ENCODE measurements around the gene EPHB2.

EPHB2 gene

GRCh38 chr1:22786101-22786500 lies 75.5 kb downstream of the EPHB2 start:
- ChIA-PET POLR2A (no interaction called here), CTCF (no interaction called here)
- no peak overlapping the region for H3K27ac ChIP-seq (ENCODE audit: insufficient read depth in 1 of 2, low read depth in 1 of 2, low read length in 2 of 2, poor library complexity in 1 of 2, severe bottlenecking in 2 of 2)
- no peaks in the 10 kb centered on the region for H3K4me1 ChIP-seq (ENCODE audit: control extremely low read depth in 1 of 4, control insufficient read depth in 4 of 4, insufficient read depth in 4 of 4, low read length in 3 of 4)
- WGBS (ENCODE audit: insufficient coverage), result no CpG with 5 or more reads among the region's 1 CpG
- H3K36me3 ChIP-seq (ENCODE audit: control insufficient read depth in 4 of 4, insufficient read depth in 4 of 4, low read length in 3 of 4), result no peaks in the 10 kb centered on the region
- H3K9me3 ChIP-seq (ENCODE audit: control extremely low read depth in 1 of 5, control insufficient read depth in 4 of 5, insufficient read depth in 2 of 5, low read depth in 1 of 5, low read length in 4 of 5), result no peaks in the 10 kb centered on the region
- H3K4me3 ChIP-seq (ENCODE audit: control insufficient read depth in 1 of 7, extremely low read depth in 1 of 7, insufficient read depth in 4 of 7, low read depth in 2 of 7, low read length in 6 of 7), result no peak overlapping the region
- H3K27me3 ChIP-seq (replicated peaks in 2 of 5; ENCODE audit: control insufficient read depth in 4 of 5, insufficient read depth in 5 of 5, low read length in 4 of 5), result peaks cover 0 to 12% (median 0%) of the 10 kb centered on the region in 5 experiments
- no peak for DNase-seq

- WGBS (ENCODE audit: insufficient coverage), result 90% methylated on average over 3 of the region's 4 CpGs
- no peak for DNase-seq
- no peaks in the 10 kb centered on the region for H3K36me3 ChIP-seq (ENCODE audit: control insufficient read depth in 4 of 4, insufficient read depth in 4 of 4, low read length in 3 of 4)
- peaks cover 0 to 12% (median 0%) of the 10 kb centered on the region in 5 experiments for H3K27me3 ChIP-seq (replicated peaks in 2 of 5; ENCODE audit: control insufficient read depth in 4 of 5, insufficient read depth in 5 of 5, low read length in 4 of 5)
- H3K4me1 ChIP-seq (ENCODE audit: control extremely low read depth in 1 of 4, control insufficient read depth in 4 of 4, insufficient read depth in 4 of 4, low read length in 3 of 4), result no peaks in the 10 kb centered on the region
- no peak overlapping the region for H3K27ac ChIP-seq (ENCODE audit: insufficient read depth in 1 of 2, low read depth in 1 of 2, low read length in 2 of 2, poor library complexity in 1 of 2, severe bottlenecking in 2 of 2)
- POLR2A ChIA-PET, result no interaction called here
- no peak overlapping the region for H3K4me3 ChIP-seq (ENCODE audit: control insufficient read depth in 1 of 7, extremely low read depth in 1 of 7, insufficient read depth in 4 of 7, low read depth in 2 of 7, low read length in 6 of 7)
- CTCF ChIA-PET, result no interaction called here
- H3K9me3 ChIP-seq (ENCODE audit: control extremely low read depth in 1 of 5, control insufficient read depth in 4 of 5, insufficient read depth in 2 of 5, low read depth in 1 of 5, low read length in 4 of 5), result no peaks in the 10 kb centered on the region
Measured at GRCh38 chr1:22786719-22787489, 76.3 kb downstream of the EPHB2 start.

- DNase-seq, result no peak
- no peak overlapping the region for H3K4me3 ChIP-seq (ENCODE audit: control insufficient read depth in 1 of 7, extremely low read depth in 1 of 7, insufficient read depth in 4 of 7, low read depth in 2 of 7, low read length in 6 of 7)
- WGBS (ENCODE audit: insufficient coverage), result 80% methylated on average over 1 of the region's 2 CpGs
- no peaks in the 10 kb centered on the region for H3K36me3 ChIP-seq (ENCODE audit: control insufficient read depth in 4 of 4, insufficient read depth in 4 of 4, low read length in 3 of 4)
- POLR2A ChIA-PET, result no interaction called here
- no peaks in the 10 kb centered on the region for H3K4me1 ChIP-seq (ENCODE audit: control extremely low read depth in 1 of 4, control insufficient read depth in 4 of 4, insufficient read depth in 4 of 4, low read length in 3 of 4)
- H3K27ac ChIP-seq (ENCODE audit: insufficient read depth in 1 of 2, low read depth in 1 of 2, low read length in 2 of 2, poor library complexity in 1 of 2, severe bottlenecking in 2 of 2), result no peak overlapping the region
- peaks cover 0 to 12% (median 0%) of the 10 kb centered on the region in 5 experiments for H3K27me3 ChIP-seq (replicated peaks in 2 of 5; ENCODE audit: control insufficient read depth in 4 of 5, insufficient read depth in 5 of 5, low read length in 4 of 5)
- H3K9me3 ChIP-seq (ENCODE audit: control extremely low read depth in 1 of 5, control insufficient read depth in 4 of 5, insufficient read depth in 2 of 5, low read depth in 1 of 5, low read length in 4 of 5), result no peaks in the 10 kb centered on the region
- CTCF ChIA-PET, result no interaction called here
Measured at GRCh38 chr1:22787636-22788035, 77.0 kb downstream of the EPHB2 start.

GRCh38 chr1:22788254-22788661 lies 77.6 kb downstream of the EPHB2 start:
- POLR2A ChIA-PET, result no interaction called here
- H3K36me3 ChIP-seq (ENCODE audit: control insufficient read depth in 4 of 4, insufficient read depth in 4 of 4, low read length in 3 of 4), result no peaks in the 10 kb centered on the region
- no peaks in the 10 kb centered on the region for H3K4me1 ChIP-seq (ENCODE audit: control extremely low read depth in 1 of 4, control insufficient read depth in 4 of 4, insufficient read depth in 4 of 4, low read length in 3 of 4)
- CTCF ChIA-PET, result no interaction called here
- peaks cover 0 to 12% (median 0%) of the 10 kb centered on the region in 5 experiments for H3K27me3 ChIP-seq (replicated peaks in 2 of 5; ENCODE audit: control insufficient read depth in 4 of 5, insufficient read depth in 5 of 5, low read length in 4 of 5)
- no peak overlapping the region for H3K4me3 ChIP-seq (ENCODE audit: control insufficient read depth in 1 of 7, extremely low read depth in 1 of 7, insufficient read depth in 4 of 7, low read depth in 2 of 7, low read length in 6 of 7)
- H3K9me3 ChIP-seq (ENCODE audit: control extremely low read depth in 1 of 5, control insufficient read depth in 4 of 5, insufficient read depth in 2 of 5, low read depth in 1 of 5, low read length in 4 of 5), result no peaks in the 10 kb centered on the region
- no peak for DNase-seq
- 83% methylated on average over 2 of the region's 2 CpGs for WGBS (ENCODE audit: insufficient coverage)
- H3K27ac ChIP-seq (ENCODE audit: insufficient read depth in 1 of 2, low read depth in 1 of 2, low read length in 2 of 2, poor library complexity in 1 of 2, severe bottlenecking in 2 of 2), result no peak overlapping the region

- H3K4me3 ChIP-seq (ENCODE audit: control insufficient read depth in 1 of 7, extremely low read depth in 1 of 7, insufficient read depth in 4 of 7, low read depth in 2 of 7, low read length in 6 of 7), result no peak overlapping the region
- no peaks in the 10 kb centered on the region for H3K4me1 ChIP-seq (ENCODE audit: control extremely low read depth in 1 of 4, control insufficient read depth in 4 of 4, insufficient read depth in 4 of 4, low read length in 3 of 4)
- WGBS (ENCODE audit: insufficient coverage), result 97% methylated on average over 6 of the region's 6 CpGs
- no peaks in the 10 kb centered on the region for H3K9me3 ChIP-seq (ENCODE audit: control extremely low read depth in 1 of 5, control insufficient read depth in 4 of 5, insufficient read depth in 2 of 5, low read depth in 1 of 5, low read length in 4 of 5)
- no peaks in the 10 kb centered on the region for H3K36me3 ChIP-seq (ENCODE audit: control insufficient read depth in 4 of 4, insufficient read depth in 4 of 4, low read length in 3 of 4)
- H3K27me3 ChIP-seq (replicated peaks in 2 of 5; ENCODE audit: control insufficient read depth in 4 of 5, insufficient read depth in 5 of 5, low read length in 4 of 5), result peaks cover 0 to 12% (median 0%) of the 10 kb centered on the region in 5 experiments
- CTCF ChIA-PET, result interaction anchor here (1.6 kb wide), 1 partner anchor 7 kb away, joined by 3 read pairs; no protein-coding TSS in a partner anchor
- H3K27ac ChIP-seq (ENCODE audit: insufficient read depth in 1 of 2, low read depth in 1 of 2, low read length in 2 of 2, poor library complexity in 1 of 2, severe bottlenecking in 2 of 2), result no peak overlapping the region
- DNase-seq, result no peak
- POLR2A ChIA-PET, result no interaction called here
Measured at GRCh38 chr1:22789356-22789994, 78.8 kb downstream of the EPHB2 start.

GRCh38 chr1:22790232-22791008 lies 79.8 kb downstream of the EPHB2 start:
- WGBS (ENCODE audit: insufficient coverage), result 89% methylated on average over 11 of the region's 13 CpGs
- CTCF ChIA-PET, result interaction anchor here (1.6 kb wide), 1 partner anchor 8 kb away, joined by 3 read pairs; no protein-coding TSS in a partner anchor
- DNase-seq, result no peak

More at GRCh38 chr1:22790232-22791008, 79.8 kb downstream of the EPHB2 start:
- no peaks in the 10 kb centered on the region for H3K4me1 ChIP-seq (ENCODE audit: control extremely low read depth in 1 of 4, control insufficient read depth in 4 of 4, insufficient read depth in 4 of 4, low read length in 3 of 4)
- POLR2A ChIA-PET, result no interaction called here
- peaks cover 0 to 12% (median 0%) of the 10 kb centered on the region in 5 experiments for H3K27me3 ChIP-seq (replicated peaks in 2 of 5; ENCODE audit: control insufficient read depth in 4 of 5, insufficient read depth in 5 of 5, low read length in 4 of 5)
- no peaks in the 10 kb centered on the region for H3K9me3 ChIP-seq (ENCODE audit: control extremely low read depth in 1 of 5, control insufficient read depth in 4 of 5, insufficient read depth in 2 of 5, low read depth in 1 of 5, low read length in 4 of 5)
- no peaks in the 10 kb centered on the region for H3K36me3 ChIP-seq (ENCODE audit: control insufficient read depth in 4 of 4, insufficient read depth in 4 of 4, low read length in 3 of 4)
- no peak overlapping the region for H3K27ac ChIP-seq (ENCODE audit: insufficient read depth in 1 of 2, low read depth in 1 of 2, low read length in 2 of 2, poor library complexity in 1 of 2, severe bottlenecking in 2 of 2)
- no peak overlapping the region for H3K4me3 ChIP-seq (ENCODE audit: control insufficient read depth in 1 of 7, extremely low read depth in 1 of 7, insufficient read depth in 4 of 7, low read depth in 2 of 7, low read length in 6 of 7)
